ENCODE results near the gene SLC26A11. TPM values are rescaled to one million over a fixed set of nuclear protein-coding genes. Genes with fewer than 3 reads are reported as not detected.

SLC26A11 gene
- total and polyA plus RNA-seq, 4 experiments from 2014 or later: 6.3 to 126 (median 66.0) TPM

DNA sequence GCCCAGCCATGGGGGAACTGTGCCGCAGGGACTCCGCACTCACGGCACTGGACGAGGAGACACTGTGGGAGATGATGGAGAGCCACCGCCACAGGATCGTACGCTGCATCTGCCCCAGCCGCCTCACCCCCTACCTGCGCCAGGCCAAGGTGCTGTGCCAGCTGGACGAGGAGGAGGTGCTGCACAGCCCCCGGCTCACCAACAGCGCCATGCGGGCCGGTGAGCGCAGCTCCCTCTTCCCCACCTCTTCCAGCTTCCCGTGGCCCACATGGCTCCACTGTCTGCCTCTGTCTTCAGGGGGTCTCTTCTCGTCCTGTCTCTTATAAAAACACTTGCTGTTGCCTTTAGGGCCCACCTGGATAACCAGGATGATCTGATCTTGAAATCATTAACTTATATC, 38.8 kb upstream of the SLC26A11 start:
- no peak for DNase-seq
- CTCF ChIA-PET (ENCODE audit: partially characterized antibody): no interaction called here
- Histone ChIP-seq H3K27ac (ENCODE audit: low read depth, low read length) (no peak overlapping the region), H3K36me3 (ENCODE audit: insufficient read depth, low read length) (no peaks in the 10 kb centered on the region), H3K4me3 (ENCODE audit: low read length in 2 of 2) (no peak overlapping the region), H3K9me3 (ENCODE audit: control insufficient read depth in 1 of 2, low read length in 2 of 2) (no peaks in the 10 kb centered on the region), H3K4me1 (ENCODE audit: insufficient read depth, low read length) (no peaks in the 10 kb centered on the region), H3K27me3 (ENCODE audit: insufficient read depth, low read length) (peaks cover 6% of the 10 kb centered on the region)
- Mint-ChIP-seq H3K27ac (no peak overlapping the region), H3K36me3 (no peaks in the 10 kb centered on the region), H3K4me3 (no peak overlapping the region), H3K27me3 (peaks cover 0 to 4% of the 10 kb centered on the region in 2 donors), H3K4me1 (no peaks in the 10 kb centered on the region), H3K9me3 (peaks cover 0 to 1% (median 0%) of the 10 kb centered on the region in 8 donors)
- intact Hi-C loops (cut with micrococcal nuclease): no loop called here
- POLR2A ChIA-PET (ENCODE audit: partially characterized antibody): no interaction called here

DNA sequence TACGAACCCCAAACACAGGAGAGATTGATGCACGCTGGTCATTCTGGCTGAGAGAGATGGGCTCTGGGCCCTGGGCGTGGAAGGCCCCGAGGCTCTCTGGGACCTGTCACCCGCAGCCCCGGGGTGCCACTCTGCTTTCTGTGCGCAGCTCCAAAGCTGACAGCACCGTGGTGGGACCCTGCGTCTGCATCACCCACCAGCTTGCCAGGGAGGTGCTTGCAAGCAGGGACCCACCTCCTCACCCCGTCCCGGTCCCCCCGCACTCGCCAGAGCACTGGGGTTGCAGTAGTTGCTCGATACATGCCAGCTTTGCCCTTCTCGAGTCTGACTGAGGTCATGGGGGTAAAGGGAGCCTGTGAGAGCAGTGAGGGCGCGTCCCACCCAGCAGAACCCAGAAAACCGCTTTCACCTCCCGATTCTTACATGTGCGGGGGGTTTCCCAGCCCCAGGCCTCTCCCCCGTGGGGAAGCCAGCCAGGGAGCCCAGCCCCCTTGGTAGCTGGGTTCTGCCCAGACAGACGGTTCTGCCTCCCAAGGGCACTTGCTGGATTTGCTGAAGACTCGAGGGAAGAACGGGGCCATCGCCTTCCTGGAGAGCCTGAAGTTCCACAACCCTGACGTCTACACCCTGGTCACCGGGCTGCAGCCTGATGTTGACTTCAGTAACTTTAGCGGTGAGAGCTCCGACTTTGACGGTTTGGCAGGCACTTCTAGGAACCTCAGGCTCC, 37.9 kb upstream of the SLC26A11 start:
- intact Hi-C loops (cut with micrococcal nuclease): no loop called here
- Mint-ChIP-seq H3K36me3 (no peaks in the 10 kb centered on the region), H3K27me3 (peaks cover 0 to 4% of the 10 kb centered on the region in 2 donors), H3K27ac (no peak overlapping the region), H3K4me3 (no peak overlapping the region), H3K9me3 (peaks cover 0 to 1% (median 0%) of the 10 kb centered on the region in 8 donors), H3K4me1 (no peaks in the 10 kb centered on the region)
- Histone ChIP-seq H3K9me3 (ENCODE audit: control insufficient read depth in 1 of 2, low read length in 2 of 2) (no peaks in the 10 kb centered on the region), H3K4me3 (ENCODE audit: low read length in 2 of 2) (no peak overlapping the region), H3K4me1 (ENCODE audit: insufficient read depth, low read length) (no peaks in the 10 kb centered on the region), H3K27ac (ENCODE audit: low read depth, low read length) (no peak overlapping the region), H3K27me3 (ENCODE audit: insufficient read depth, low read length) (peaks cover 6% of the 10 kb centered on the region), H3K36me3 (ENCODE audit: insufficient read depth, low read length) (no peaks in the 10 kb centered on the region)
- ChIA-PET POLR2A (ENCODE audit: partially characterized antibody) (no interaction called here), CTCF (ENCODE audit: partially characterized antibody) (no interaction called here)
- no peak for DNase-seq

DNA sequence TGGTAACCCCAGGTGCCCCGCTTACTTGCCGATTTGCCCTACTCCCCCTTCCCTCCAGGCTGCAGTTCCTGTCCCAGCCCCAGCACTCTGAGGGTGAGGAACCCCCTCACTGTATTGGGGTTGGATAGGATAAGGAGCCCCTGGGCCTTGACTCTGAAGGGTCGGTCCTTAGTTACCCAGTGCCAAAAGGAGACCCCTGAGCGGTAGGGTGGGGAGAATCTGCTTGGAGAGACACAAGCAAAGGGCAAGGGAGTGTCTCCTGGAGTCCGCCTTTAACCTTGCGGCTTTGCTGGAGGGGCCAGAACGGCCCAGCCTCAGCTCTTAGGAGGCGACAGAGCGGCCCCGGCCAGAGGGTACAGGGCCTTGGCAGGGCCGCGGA, 37.4 kb upstream of the SLC26A11 start:
- H3K27me3 ChIP-seq (ENCODE audit: insufficient read depth, low read length): peaks cover 6% of the 10 kb centered on the region
- Mint-ChIP-seq H3K27me3 (peaks cover 0 to 5% of the 10 kb centered on the region in 2 donors), H3K4me3 (no peak overlapping the region), H3K9me3 (peaks cover 0 to 1% (median 0%) of the 10 kb centered on the region in 8 donors), H3K36me3 (no peaks in the 10 kb centered on the region), H3K27ac (no peak overlapping the region), H3K4me1 (no peaks in the 10 kb centered on the region)
- H3K36me3 ChIP-seq (ENCODE audit: insufficient read depth, low read length): no peaks in the 10 kb centered on the region
- intact Hi-C loops (cut with micrococcal nuclease): no loop called here
- no peak overlapping the region for H3K4me3 ChIP-seq (ENCODE audit: low read length in 2 of 2)
- no peaks in the 10 kb centered on the region for H3K4me1 ChIP-seq (ENCODE audit: insufficient read depth, low read length)
- POLR2A ChIA-PET (ENCODE audit: partially characterized antibody): no interaction called here
- H3K27ac ChIP-seq (ENCODE audit: low read depth, low read length): no peak overlapping the region
- DNase-seq: no peak
- H3K9me3 ChIP-seq (ENCODE audit: control insufficient read depth in 1 of 2, low read length in 2 of 2): no peaks in the 10 kb centered on the region
- CTCF ChIA-PET (ENCODE audit: partially characterized antibody): no interaction called here

DNA sequence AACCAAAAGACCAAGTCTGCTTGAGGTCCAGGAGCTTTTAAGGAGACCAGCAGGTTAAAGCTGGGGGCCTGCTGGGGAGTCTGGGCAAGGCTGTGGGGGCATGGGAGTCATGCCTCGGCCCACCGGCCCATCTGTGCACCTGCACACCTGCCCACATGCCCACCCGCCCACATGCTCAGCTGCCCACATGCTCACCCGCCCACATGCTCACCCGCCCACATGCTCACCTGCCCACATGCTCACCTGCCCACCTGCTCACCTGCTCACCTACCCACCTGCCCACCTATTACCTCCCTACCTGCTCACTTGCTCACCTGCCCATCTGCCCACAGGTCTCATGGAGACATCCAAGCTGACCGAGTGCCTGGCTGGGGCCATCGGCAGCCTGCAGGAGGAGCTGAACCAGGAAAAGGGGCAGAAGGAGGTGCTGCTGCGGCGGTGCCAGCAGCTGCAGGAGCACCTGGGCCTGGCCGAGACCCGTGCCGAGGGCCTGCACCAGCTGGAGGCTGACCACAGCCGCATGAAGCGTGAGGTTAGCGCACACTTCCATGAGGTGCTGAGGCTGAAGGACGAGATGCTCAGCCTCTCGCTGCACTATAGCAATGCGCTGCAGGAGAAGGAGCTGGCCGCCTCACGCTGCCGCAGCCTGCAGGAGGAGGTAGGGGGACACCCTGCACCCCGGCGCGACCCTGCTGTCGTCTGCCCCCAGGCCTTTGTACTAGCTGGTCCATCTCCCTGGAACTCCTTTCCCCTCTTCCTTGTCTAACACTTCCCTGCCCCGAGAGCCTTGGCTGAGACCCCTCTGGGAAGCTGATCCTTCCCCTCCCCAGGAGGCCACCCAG, 36.4 kb upstream of the SLC26A11 start:
- Histone ChIP-seq H3K27ac (ENCODE audit: low read depth, low read length) (no peak overlapping the region), H3K4me3 (ENCODE audit: low read length in 2 of 2) (no peak overlapping the region), H3K27me3 (ENCODE audit: insufficient read depth, low read length) (peaks cover 6% of the 10 kb centered on the region), H3K9me3 (ENCODE audit: control insufficient read depth in 1 of 2, low read length in 2 of 2) (no peaks in the 10 kb centered on the region), H3K4me1 (ENCODE audit: insufficient read depth, low read length) (no peaks in the 10 kb centered on the region), H3K36me3 (ENCODE audit: insufficient read depth, low read length) (no peaks in the 10 kb centered on the region)
- intact Hi-C loops (cut with micrococcal nuclease): no loop called here
- ChIA-PET POLR2A (ENCODE audit: partially characterized antibody) (no interaction called here), CTCF (ENCODE audit: partially characterized antibody) (no interaction called here)
- peaks cover 0 to 6% of the 10 kb centered on the region in 2 donors for H3K27me3 Mint-ChIP-seq
- DNase-seq: no peak
- H3K36me3 Mint-ChIP-seq: no peaks in the 10 kb centered on the region
- H3K9me3 Mint-ChIP-seq: peaks cover 0 to 1% (median 0%) of the 10 kb centered on the region in 8 donors
- H3K4me1 Mint-ChIP-seq: no peaks in the 10 kb centered on the region
- H3K4me3 Mint-ChIP-seq: no peak overlapping the region
- H3K27ac Mint-ChIP-seq: no peak overlapping the region

- Histone ChIP-seq H3K27me3 (ENCODE audit: insufficient read depth, low read length) (peaks cover 3% of the 10 kb centered on the region), H3K27ac (ENCODE audit: low read depth, low read length) (no peak overlapping the region), H3K4me3 (ENCODE audit: low read length in 2 of 2) (no peak overlapping the region), H3K4me1 (ENCODE audit: insufficient read depth, low read length) (no peaks in the 10 kb centered on the region), H3K9me3 (ENCODE audit: control insufficient read depth in 1 of 2, low read length in 2 of 2) (no peaks in the 10 kb centered on the region), H3K36me3 (ENCODE audit: insufficient read depth, low read length) (no peaks in the 10 kb centered on the region)
- intact Hi-C loops (cut with micrococcal nuclease): no loop called here
- H3K27me3 Mint-ChIP-seq: peaks cover 0 to 6% of the 10 kb centered on the region in 2 donors
- no peak overlapping the region for H3K27ac Mint-ChIP-seq
- H3K9me3 Mint-ChIP-seq: peaks cover 0 to 1% (median 0%) of the 10 kb centered on the region in 8 donors
- CTCF ChIA-PET (ENCODE audit: partially characterized antibody): no interaction called here
- no peak for DNase-seq
- no peaks in the 10 kb centered on the region for H3K36me3 Mint-ChIP-seq
- no peaks in the 10 kb centered on the region for H3K4me1 Mint-ChIP-seq
- H3K4me3 Mint-ChIP-seq: no peak overlapping the region
- POLR2A ChIA-PET (ENCODE audit: partially characterized antibody): no interaction called here
Observed at GRCh38 chr17:80184423-80184714, 35.9 kb upstream of the SLC26A11 start.

GRCh38 chr17:80185968-80186367, 34.3 kb upstream of the SLC26A11 start:
- intact Hi-C loops (cut with micrococcal nuclease): no loop called here
- CTCF ChIA-PET (ENCODE audit: partially characterized antibody): no interaction called here
- Histone ChIP-seq H3K27ac (ENCODE audit: low read depth, low read length) (no peak overlapping the region), H3K27me3 (ENCODE audit: insufficient read depth, low read length) (no peaks in the 10 kb centered on the region), H3K4me1 (ENCODE audit: insufficient read depth, low read length) (no peaks in the 10 kb centered on the region), H3K36me3 (ENCODE audit: insufficient read depth, low read length) (no peaks in the 10 kb centered on the region), H3K9me3 (ENCODE audit: control insufficient read depth in 1 of 2, low read length in 2 of 2) (no peaks in the 10 kb centered on the region), H3K4me3 (ENCODE audit: low read length in 2 of 2) (no peak overlapping the region)
- Mint-ChIP-seq H3K36me3 (no peaks in the 10 kb centered on the region), H3K9me3 (peaks cover 0 to 1% (median 0%) of the 10 kb centered on the region in 8 donors), H3K4me1 (no peaks in the 10 kb centered on the region), H3K4me3 (no peak overlapping the region), H3K27ac (no peak overlapping the region), H3K27me3 (peaks cover 0 to 6% of the 10 kb centered on the region in 2 donors)
- POLR2A ChIA-PET (ENCODE audit: partially characterized antibody): no interaction called here
- no peak for DNase-seq

DNA sequence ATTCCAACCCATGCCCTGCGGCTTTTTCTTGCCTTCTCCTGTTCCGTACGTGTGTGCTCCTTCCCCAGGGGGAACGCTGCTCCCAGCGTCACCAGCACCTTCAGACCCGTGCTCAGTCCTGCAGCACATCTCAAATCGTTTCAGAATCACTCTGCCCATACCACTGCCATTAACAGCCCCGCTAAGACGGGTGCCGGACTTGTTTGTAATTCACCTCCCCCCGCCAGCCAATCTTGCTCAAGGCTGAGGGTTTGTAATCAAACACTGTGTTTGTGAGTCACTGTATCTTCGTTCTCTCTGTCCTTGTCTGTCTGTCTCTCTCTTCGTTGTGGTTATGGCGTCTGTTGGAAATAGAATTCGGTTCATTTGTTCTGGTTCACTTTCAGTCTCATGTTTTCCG, 33.1 kb upstream of the SLC26A11 start:
- no peaks in the 10 kb centered on the region for H3K4me1 Mint-ChIP-seq
- H3K4me3 Mint-ChIP-seq: no peak overlapping the region
- Histone ChIP-seq H3K27ac (ENCODE audit: low read depth, low read length) (no peak overlapping the region), H3K36me3 (ENCODE audit: insufficient read depth, low read length) (no peaks in the 10 kb centered on the region), H3K9me3 (ENCODE audit: control insufficient read depth in 1 of 2, low read length in 2 of 2) (no peaks in the 10 kb centered on the region), H3K27me3 (ENCODE audit: insufficient read depth, low read length) (no peaks in the 10 kb centered on the region), H3K4me3 (ENCODE audit: low read length in 2 of 2) (no peak overlapping the region), H3K4me1 (ENCODE audit: insufficient read depth, low read length) (no peaks in the 10 kb centered on the region)
- H3K36me3 Mint-ChIP-seq: no peaks in the 10 kb centered on the region
- DNase-seq: no peak
- peaks cover 0 to 1% (median 0%) of the 10 kb centered on the region in 8 donors for H3K9me3 Mint-ChIP-seq
- H3K27ac Mint-ChIP-seq: no peak overlapping the region
- H3K27me3 Mint-ChIP-seq: peaks cover 1 to 2% of the 10 kb centered on the region in 2 donors
- CTCF ChIA-PET (ENCODE audit: partially characterized antibody): no interaction called here
- POLR2A ChIA-PET (ENCODE audit: partially characterized antibody): no interaction called here
- intact Hi-C loops (cut with micrococcal nuclease): no loop called here

Measured in CD4-positive, alpha-beta memory T cell (primary cell).